ENCODE results near the gene GIMD1.

The GIMD1 gene

GRCh38 chr4:106347167-106347566, 21.4 kb downstream of the GIMD1 start:
- H3K27ac ChIP-seq (ENCODE audit: low read length), result no peak overlapping the region
- H3K79me2 ChIP-seq (ENCODE audit: low read length), result peaks cover 24% of the 10 kb centered on the region
- TF ChIP-seq EZH2phosphoT487 (IDR thresholded peaks at IDR 0.05; ENCODE audit: low read length) (no peak), EZH2 (optimal IDR thresholded peaks at IDR 0.05; ENCODE audit: low read depth, low read length) (no peak), CTCF (IDR thresholded peaks at IDR 0.05; ENCODE audit: low read length) (no peak)
- no peaks in the 10 kb centered on the region; the same call in 1 of the 2 replicates for H3K36me3 ChIP-seq (replicated peaks; ENCODE audit: insufficient read depth, low read length)
- no peak for DNase-seq
- H3K4me3 ChIP-seq (ENCODE audit: low read length), result no peak overlapping the region
- 0 out of 2 replicates have a peak, but pooled peaks cover 4% of the 10 kb centered on the region for H4K20me1 ChIP-seq (ENCODE audit: insufficient read depth, low read length)
- no peaks in the 10 kb centered on the region for H3F3A ChIP-seq (ENCODE audit: insufficient read depth, low read length)
- no peaks in the 10 kb centered on the region for H3K4me1 ChIP-seq (ENCODE audit: low read length)
- no peak overlapping the region for H3K9ac ChIP-seq (ENCODE audit: low read length)
- no peaks in the 10 kb centered on the region for H3K9me2 ChIP-seq (replicated peaks; ENCODE audit: insufficient read depth, low read length)
- no peak overlapping the region for H3K4me2 ChIP-seq (ENCODE audit: low read depth, low read length)
- H3K27me3 ChIP-seq (replicated peaks; ENCODE audit: insufficient read depth, low read length), result no peaks in the 10 kb centered on the region
- H2AFZ ChIP-seq (ENCODE audit: low read length), result no peak overlapping the region
- no peaks in the 10 kb centered on the region for H3K9me3 ChIP-seq (replicated peaks; ENCODE audit: insufficient read depth, low read length)

GRCh38 chr4:106344647-106344970, 24.0 kb downstream of the GIMD1 start:
- peaks cover 48% of the 10 kb centered on the region for H3K79me2 ChIP-seq (ENCODE audit: low read length)
- H3K4me2 ChIP-seq (ENCODE audit: low read depth, low read length), result no peak overlapping the region
- H4K20me1 ChIP-seq (ENCODE audit: insufficient read depth, low read length), result 0 out of 2 replicates have a peak, but pooled peaks cover 5% of the 10 kb centered on the region
- H3K9me2 ChIP-seq (replicated peaks; ENCODE audit: insufficient read depth, low read length), result no peaks in the 10 kb centered on the region
- H3F3A ChIP-seq (ENCODE audit: insufficient read depth, low read length), result no peaks in the 10 kb centered on the region
- no peak for TF ChIP-seq EZH2 (optimal IDR thresholded peaks at IDR 0.05; ENCODE audit: low read depth, low read length)
- no peak for TF ChIP-seq CTCF (IDR thresholded peaks at IDR 0.05; ENCODE audit: low read length)
- no peak for TF ChIP-seq EZH2phosphoT487 (IDR thresholded peaks at IDR 0.05; ENCODE audit: low read length)
- H3K36me3 ChIP-seq (replicated peaks; ENCODE audit: insufficient read depth, low read length), result no peaks in the 10 kb centered on the region; the same call in 1 of the 2 replicates
- H3K9ac ChIP-seq (ENCODE audit: low read length), result no peak overlapping the region
- no peak overlapping the region for H2AFZ ChIP-seq (ENCODE audit: low read length)
- no peaks in the 10 kb centered on the region for H3K27me3 ChIP-seq (replicated peaks; ENCODE audit: insufficient read depth, low read length)
- H3K9me3 ChIP-seq (replicated peaks; ENCODE audit: insufficient read depth, low read length), result no peaks in the 10 kb centered on the region
- H3K4me1 ChIP-seq (ENCODE audit: low read length), result no peaks in the 10 kb centered on the region
- DNase-seq, result no peak
- H3K4me3 ChIP-seq (ENCODE audit: low read length), result no peak overlapping the region
- no peak overlapping the region for H3K27ac ChIP-seq (ENCODE audit: low read length)

- Histone ChIP-seq H3K9me2 (replicated peaks; ENCODE audit: insufficient read depth, low read length) (no peaks in the 10 kb centered on the region), H2AFZ (ENCODE audit: low read length) (no peak overlapping the region), H3K4me1 (ENCODE audit: low read length) (no peaks in the 10 kb centered on the region), H3K79me2 (ENCODE audit: low read length) (peaks cover 48% of the 10 kb centered on the region), H3K4me2 (ENCODE audit: low read depth, low read length) (no peak overlapping the region), H3K9ac (ENCODE audit: low read length) (no peak overlapping the region), H4K20me1 (ENCODE audit: insufficient read depth, low read length) (0 out of 2 replicates have a peak, but pooled peaks cover 5% of the 10 kb centered on the region), H3K27ac (ENCODE audit: low read length) (no peak overlapping the region), H3F3A (ENCODE audit: insufficient read depth, low read length) (no peaks in the 10 kb centered on the region), H3K9me3 (replicated peaks; ENCODE audit: insufficient read depth, low read length) (no peaks in the 10 kb centered on the region), H3K36me3 (replicated peaks; ENCODE audit: insufficient read depth, low read length) (no peaks in the 10 kb centered on the region; the same call in 1 of the 2 replicates), H3K27me3 (replicated peaks; ENCODE audit: insufficient read depth, low read length) (no peaks in the 10 kb centered on the region), H3K4me3 (ENCODE audit: low read length) (no peak overlapping the region)
- no peak for DNase-seq
- TF ChIP-seq CTCF (IDR thresholded peaks at IDR 0.05; ENCODE audit: low read length), result no peak
These were observed 24.5 kb downstream of the GIMD1 start for GRCh38 chr4:106343865-106344646.
